Stimulated activated CD4-positive, alpha-beta T cell treated with anti-CD3 and anti-CD28 coated beads, Interleukin-12 subunit alpha, Interleukin-12 subunit beta, amount 100 ng/mL, for 48 hours (primary cell): Measurements from ENCODE around the gene TMPRSS7.
"Not testable (repeated sequence)": the region's sequence is repeated elsewhere in the genome, so short reads cannot be mapped to it uniquely, and the experiment has no call there.

Experiments
- DNase-seq, 3 donors: peaks; one replicate each; pipeline ENCODE4 v3.0.0-alpha.2; 2020; ENCODE audit warnings: low read depth in 2 of 3, low spot score in 1 of 3

The TMPRSS7 gene

GRCh38 chr3:112011376-112011940 is 23.1 kb upstream of the TMPRSS7 start:
- no peak for DNase-seq

GRCh38 chr3:112012205-112012992 is 22.1 kb upstream of the TMPRSS7 start:
- DNase-seq, result no peak

- DNase-seq, result peak; percentile 46 to 67 (median 46)
These were observed 21.3 kb upstream of the TMPRSS7 start for GRCh38 chr3:112013058-112013783.

GRCh38 chr3:112013784-112014143 is 20.8 kb upstream of the TMPRSS7 start:
- DNase-seq, result no peak

GRCh38 chr3:112017091-112017490 is 17.4 kb upstream of the TMPRSS7 start:
- no peak for DNase-seq

GRCh38 chr3:112018712-112019111 is 15.8 kb upstream of the TMPRSS7 start:
- no peak for DNase-seq

GRCh38 chr3:112019716-112020115 is 14.8 kb upstream of the TMPRSS7 start:
- DNase-seq, result no peak

GRCh38 chr3:112020674-112021085 is 13.9 kb upstream of the TMPRSS7 start:
- DNase-seq, result no peak

GRCh38 chr3:112027142-112027541 is 7.4 kb upstream of the TMPRSS7 start:
- DNase-seq, result no peak

- no peak for DNase-seq
These were observed 6.7 kb upstream of the TMPRSS7 start for GRCh38 chr3:112027826-112028225.

GRCh38 chr3:112030901-112031300 is 3.6 kb upstream of the TMPRSS7 start:
- no peak for DNase-seq

GRCh38 chr3:112032098-112032731 is 2.3 kb upstream of the TMPRSS7 start:
- DNase-seq, result no peak

- DNase-seq, result no peak
These were observed 705 bp downstream of the TMPRSS7 start for GRCh38 chr3:112035241-112035640.

GRCh38 chr3:112037194-112037593 is 2.7 kb downstream of the TMPRSS7 start:
- not testable (repeated sequence) for DNase-seq

GRCh38 chr3:112038863-112039262 is 4.3 kb downstream of the TMPRSS7 start:
- no peak for DNase-seq

- no peak for DNase-seq
These were observed 6.8 kb downstream of the TMPRSS7 start for GRCh38 chr3:112041321-112041720.

- DNase-seq, result no peak
These were observed 8.3 kb downstream of the TMPRSS7 start for GRCh38 chr3:112042842-112043280.

- peak; percentile 15 to 38 (median 24) for DNase-seq
These were observed 9.2 kb downstream of the TMPRSS7 start for GRCh38 chr3:112043621-112044201.

GRCh38 chr3:112046599-112046998 is 12.1 kb downstream of the TMPRSS7 start:
- no peak for DNase-seq

GRCh38 chr3:112047264-112047663 is 12.7 kb downstream of the TMPRSS7 start:
- no peak for DNase-seq

GRCh38 chr3:112048911-112049310 is 14.4 kb downstream of the TMPRSS7 start:
- DNase-seq, result no peak
